Tibial artery (tissue), 4 donors: Measurements from ENCODE around the gene MSANTD1.
A peak's percentile ranks its signal among the peaks of the same experiment; 100 is the strongest.

ENCODE experiments used
- DNase-seq, 2 donors: peaks; one replicate each; pipeline ENCODE4 v3.0.0-alpha.2; 2019
- H3K27ac ChIP-seq, 2 donors: fragments of 200-600 bp; sonication (generic) in 1 of 2; 1 replicate in 1 of 2; 2 replicates in 1 of 2; pipeline ENCODE4 v1.5.1; 2018 to 2019; ENCODE audit warnings: mild to moderate bottlenecking in 1 of 2
- H3K27me3 ChIP-seq, 2 donors: fragments of 200-600 bp; sonication (generic) in 1 of 2; one replicate each; pipeline versions ENCODE4 v1.5.1 to v1.6.0; 2016 to 2019
- H3K36me3 ChIP-seq, 3 donors: fragments of 200-600 bp; sonication (generic) in 2 of 3; one replicate each; pipeline ENCODE4 v1.5.1; 2016 to 2019; ENCODE audit warnings: mild to moderate bottlenecking in 2 of 3
- H3K4me1 ChIP-seq, 4 donors: fragments of 200-600 bp; sonication (generic) in 2 of 4; 1 replicate in 3 of 4; 2 replicates in 1 of 4; pipeline ENCODE4 v1.5.1; 2016 to 2019
- H3K4me3 ChIP-seq, 2 donors: fragments of 200-600 bp; sonication (generic) in 1 of 2; 1 replicate in 1 of 2; 2 replicates in 1 of 2; pipeline ENCODE4 v1.5.1; 2018 to 2019; ENCODE audit warnings: mild to moderate bottlenecking in 2 of 2
- H3K9me3 ChIP-seq, 3 donors: fragments of 200-600 bp; sonication (generic) in 1 of 3; one replicate each; pipeline ENCODE4 v1.5.1; 2016 to 2019
- intact Hi-C: fragments of 100-400 bp; cut with DNase I; formaldehyde crosslinking; loops from one replicate; pipeline ENCODE4 v1.15.0; 2023; ENCODE audit warnings: low total_unique reads
- TF ChIP-seq, protein P1 (sequence below), 2 experiments: fragments of 200-600 bp in 1 of 2; fragments of 450-650 bp in 1 of 2; IDR thresholded peaks; one replicate each; pipeline ENCODE4 v1.5.1; 2017 to 2019; ENCODE audit warnings: antibody characterized with exemption in 2 of 2, mild to moderate bottlenecking in 1 of 2, moderate library complexity in 1 of 2

MSANTD1 gene

DNA sequence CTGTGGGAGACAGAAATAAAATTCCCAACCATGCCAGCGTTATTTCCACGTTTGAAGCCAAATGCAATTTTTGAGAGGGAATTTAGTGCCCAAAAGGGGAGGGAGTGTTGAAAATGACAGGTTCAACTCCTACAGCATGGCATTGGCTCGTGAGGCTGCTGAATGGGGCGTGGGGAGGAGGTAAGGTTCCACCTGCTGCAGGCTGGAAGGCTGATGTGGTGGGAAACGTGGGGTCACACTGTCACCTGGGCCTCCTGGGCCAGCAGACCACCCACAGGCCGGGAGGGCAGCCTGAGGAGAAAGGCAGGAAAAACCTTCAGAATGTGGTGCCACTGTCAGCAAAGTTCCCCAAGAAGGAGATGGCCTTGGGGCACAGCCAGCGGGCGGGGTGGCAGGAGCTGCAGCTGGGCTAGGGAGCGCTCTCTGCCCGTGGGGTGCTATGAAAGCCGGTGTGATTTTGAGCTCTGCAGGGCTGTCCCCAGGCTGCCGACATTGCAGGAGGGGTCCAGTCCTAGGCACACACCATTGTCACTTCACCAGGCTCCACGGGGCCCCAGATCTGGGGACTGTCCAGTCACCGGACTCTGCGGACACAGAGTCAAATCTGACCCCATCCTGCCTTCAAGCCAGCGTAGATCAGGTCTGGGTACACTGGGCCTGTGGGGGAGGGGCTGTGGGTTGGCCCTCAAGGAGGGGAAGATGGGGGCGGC is 19.6 kb downstream of the MSANTD1 start:
- TF ChIP-seq, protein P1, sequence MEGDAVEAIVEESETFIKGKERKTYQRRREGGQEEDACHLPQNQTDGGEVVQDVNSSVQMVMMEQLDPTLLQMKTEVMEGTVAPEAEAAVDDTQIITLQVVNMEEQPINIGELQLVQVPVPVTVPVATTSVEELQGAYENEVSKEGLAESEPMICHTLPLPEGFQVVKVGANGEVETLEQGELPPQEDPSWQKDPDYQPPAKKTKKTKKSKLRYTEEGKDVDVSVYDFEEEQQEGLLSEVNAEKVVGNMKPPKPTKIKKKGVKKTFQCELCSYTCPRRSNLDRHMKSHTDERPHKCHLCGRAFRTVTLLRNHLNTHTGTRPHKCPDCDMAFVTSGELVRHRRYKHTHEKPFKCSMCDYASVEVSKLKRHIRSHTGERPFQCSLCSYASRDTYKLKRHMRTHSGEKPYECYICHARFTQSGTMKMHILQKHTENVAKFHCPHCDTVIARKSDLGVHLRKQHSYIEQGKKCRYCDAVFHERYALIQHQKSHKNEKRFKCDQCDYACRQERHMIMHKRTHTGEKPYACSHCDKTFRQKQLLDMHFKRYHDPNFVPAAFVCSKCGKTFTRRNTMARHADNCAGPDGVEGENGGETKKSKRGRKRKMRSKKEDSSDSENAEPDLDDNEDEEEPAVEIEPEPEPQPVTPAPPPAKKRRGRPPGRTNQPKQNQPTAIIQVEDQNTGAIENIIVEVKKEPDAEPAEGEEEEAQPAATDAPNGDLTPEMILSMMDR (IDR thresholded peaks at IDR 0.05), result no peak
- Histone ChIP-seq H3K4me3 (no peak overlapping the region), H3K9me3 (no peaks in the 10 kb centered on the region), H3K36me3 (no peaks in the 10 kb centered on the region), H3K4me1 (no peaks in the 10 kb centered on the region), H3K27ac (no peak overlapping the region), H3K27me3 (no peaks in the 10 kb centered on the region)
- peak in 1 of 2 donors; percentile 4 for DNase-seq
- intact Hi-C loops, result no loop called here

GRCh38 chr4:3269105-3269927 is 20.4 kb downstream of the MSANTD1 start:
- H3K27me3 ChIP-seq, result no peaks in the 10 kb centered on the region
- intact Hi-C loops, result no loop called here
- no peaks in the 10 kb centered on the region for H3K9me3 ChIP-seq
- TF ChIP-seq, protein P1 (IDR thresholded peaks at IDR 0.05), result no peak
- no peak overlapping the region for H3K4me3 ChIP-seq
- no peaks in the 10 kb centered on the region for H3K36me3 ChIP-seq
- peak in 1 of 2 donors; percentile 17 for DNase-seq
- H3K4me1 ChIP-seq, result no peaks in the 10 kb centered on the region
- no peak overlapping the region for H3K27ac ChIP-seq

GRCh38 chr4:3269991-3270611 is 21.1 kb downstream of the MSANTD1 start:
- peak in 1 of 2 donors; percentile 14 for DNase-seq
- no peak overlapping the region for H3K4me3 ChIP-seq

GRCh38 chr4:3271131-3271530 is 22.2 kb downstream of the MSANTD1 start:
- H3K27me3 ChIP-seq, result no peaks in the 10 kb centered on the region
- peak in 1 of 2 donors; percentile 13 for DNase-seq
- TF ChIP-seq, protein P1 (IDR thresholded peaks at IDR 0.05), result no peak
- H3K4me1 ChIP-seq, result no peaks in the 10 kb centered on the region
- no peaks in the 10 kb centered on the region for H3K36me3 ChIP-seq
- intact Hi-C loops, result no loop called here
- no peak overlapping the region for H3K4me3 ChIP-seq
- H3K27ac ChIP-seq, result no peak overlapping the region
- no peaks in the 10 kb centered on the region for H3K9me3 ChIP-seq

More at GRCh38 chr4:3269991-3270611, 21.1 kb downstream of the MSANTD1 start:
- intact Hi-C loops, result no loop called here
- H3K27me3 ChIP-seq, result no peaks in the 10 kb centered on the region
- H3K9me3 ChIP-seq, result no peaks in the 10 kb centered on the region
- H3K27ac ChIP-seq, result no peak overlapping the region
- H3K4me1 ChIP-seq, result no peaks in the 10 kb centered on the region
- no peaks in the 10 kb centered on the region for H3K36me3 ChIP-seq
- TF ChIP-seq, protein P1 (IDR thresholded peaks at IDR 0.05), result no peak

- DNase-seq, result peak in 1 of 2 donors; percentile 13
- no peak overlapping the region for H3K27ac ChIP-seq
- TF ChIP-seq, protein P1 (IDR thresholded peaks at IDR 0.05), result no peak
- H3K36me3 ChIP-seq, result no peaks in the 10 kb centered on the region
- intact Hi-C loops, result no loop called here
- peaks cover 0 to 7% (median 0%) of the 10 kb centered on the region in 3 donors for H3K9me3 ChIP-seq
- H3K4me1 ChIP-seq, result no peaks in the 10 kb centered on the region
- no peak overlapping the region for H3K4me3 ChIP-seq
- H3K27me3 ChIP-seq, result no peaks in the 10 kb centered on the region
Measured at GRCh38 chr4:3276986-3277385, 28.0 kb downstream of the MSANTD1 start.
